ENCODE data around the gene CUBN. TPM values are rescaled to one million over a fixed set of nuclear protein-coding genes. Genes with fewer than 3 reads are reported as not detected.
"Not testable (repeated sequence)": the region's sequence is repeated elsewhere in the genome, so short reads cannot be mapped to it uniquely, and the experiment has no call there.

The CUBN gene
- total RNA-seq, 1 experiment from 2014 or later = 7.8 TPM

DNA sequence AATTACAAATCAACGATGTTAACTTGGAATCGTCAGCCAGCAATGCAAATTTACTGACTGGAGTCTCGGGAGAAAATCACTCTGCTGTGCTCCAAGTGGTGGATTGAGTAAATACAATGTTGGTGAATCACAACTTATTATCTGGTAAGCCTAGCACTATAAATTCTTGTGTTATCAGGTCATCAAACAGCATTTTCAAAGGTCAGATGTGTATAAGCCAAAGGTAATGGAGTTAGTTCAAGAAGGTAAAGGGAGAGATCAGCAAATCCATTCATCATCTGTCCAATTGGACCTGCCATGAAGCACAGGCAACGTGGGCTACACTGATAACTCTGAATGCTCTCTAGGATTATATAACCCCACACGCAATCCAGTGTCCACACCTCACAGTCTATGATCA lies 13.9 kb downstream of the CUBN start:
- in situ Hi-C loops (cut with HindIII; ENCODE audit: low pct_unique_long_range_greater_than_20kb, low sequenced_read_pairs) = no loop called here

DNA sequence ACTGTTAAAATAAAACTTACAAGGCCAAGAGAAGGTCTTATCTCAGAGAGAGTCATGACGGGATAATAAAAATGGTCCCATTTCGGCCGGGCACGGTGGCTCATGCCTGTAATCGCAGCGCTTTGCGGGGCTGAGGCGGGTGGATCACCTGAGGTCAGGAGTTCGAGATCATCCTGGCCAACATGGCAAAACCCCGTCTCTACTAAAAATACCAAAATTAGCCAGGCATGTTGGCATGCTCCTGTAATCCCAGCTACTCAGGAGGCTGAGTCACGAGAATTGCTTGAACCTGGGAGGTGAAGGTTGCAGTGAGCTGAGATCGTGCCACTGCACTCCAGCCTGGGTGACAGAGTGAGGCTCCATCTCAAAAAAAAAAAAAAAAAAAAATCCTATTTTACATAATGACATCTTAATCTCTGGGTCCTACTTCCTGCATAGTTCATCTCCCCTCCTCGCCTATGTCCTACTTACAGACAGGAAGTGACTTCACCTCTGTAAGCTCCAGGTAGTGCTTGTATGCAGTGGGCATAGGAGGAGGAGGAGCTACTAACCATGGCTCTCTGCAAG lies 14.7 kb downstream of the CUBN start:
- DNase-seq (ENCODE audit: low read depth, low spot score); in situ Hi-C loops (cut with HindIII; ENCODE audit: low pct_unique_long_range_greater_than_20kb, low sequenced_read_pairs): not testable (repeated sequence)

More for the DNA sequence above, 13.9 kb downstream of the CUBN start:
- no peak for DNase-seq (ENCODE audit: low read depth, low spot score)

DNA sequence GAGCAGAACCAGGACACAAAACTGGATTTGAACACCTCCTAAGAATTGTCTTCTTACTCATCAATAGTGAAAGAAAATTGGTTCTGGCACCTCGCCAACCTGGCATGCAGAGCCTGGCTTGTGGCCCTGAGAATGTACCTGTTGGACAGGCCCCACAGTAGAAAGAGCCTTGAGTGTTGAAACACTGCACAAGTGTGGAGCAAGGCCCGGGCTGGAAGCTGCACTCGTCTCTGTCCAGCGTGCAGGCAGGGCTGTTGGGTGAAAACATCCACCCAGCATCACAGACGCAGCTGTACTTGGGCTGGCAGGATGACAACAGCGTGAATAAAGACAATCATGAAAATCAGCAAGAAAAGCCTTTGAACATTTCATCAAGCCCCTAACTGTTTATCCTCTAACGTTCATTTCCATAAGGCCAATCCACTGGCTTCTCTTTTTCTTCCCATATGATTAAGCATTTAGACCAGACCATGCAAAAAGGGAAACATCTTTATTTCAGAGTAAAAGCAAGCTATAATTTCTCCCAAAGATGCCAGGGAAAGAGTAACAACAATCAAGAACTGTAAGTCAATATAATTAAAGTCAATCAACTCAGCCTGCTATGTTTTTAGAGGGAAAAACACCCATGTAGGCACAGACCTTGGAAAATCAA lies 15.6 kb downstream of the CUBN start:
- in situ Hi-C loops (cut with HindIII; ENCODE audit: low pct_unique_long_range_greater_than_20kb, low sequenced_read_pairs) = no loop called here
- DNase-seq (ENCODE audit: low read depth, low spot score) = no peak

DNA sequence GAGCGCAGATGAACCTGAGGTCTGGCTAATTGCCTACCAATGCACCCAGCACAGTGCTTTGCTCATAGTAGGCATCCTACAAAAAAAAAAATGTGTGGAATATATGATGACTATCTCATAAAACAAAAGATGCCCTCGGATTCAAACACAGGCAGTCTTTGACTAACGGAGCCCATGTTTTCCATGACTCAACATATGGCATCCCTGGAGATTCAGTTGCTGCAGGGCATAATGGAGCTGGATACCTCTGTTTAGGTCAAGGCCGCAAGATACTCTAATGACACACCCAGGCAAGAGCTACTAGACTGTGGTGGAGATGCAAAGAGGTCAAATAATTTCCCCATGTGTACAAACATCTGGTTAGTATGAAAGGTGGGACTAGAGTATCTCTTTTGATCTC lies 16.3 kb downstream of the CUBN start:
- DNase-seq (ENCODE audit: low read depth, low spot score) = peak; percentile 81
- in situ Hi-C loops (cut with HindIII; ENCODE audit: low pct_unique_long_range_greater_than_20kb, low sequenced_read_pairs) = no loop called here

DNA sequence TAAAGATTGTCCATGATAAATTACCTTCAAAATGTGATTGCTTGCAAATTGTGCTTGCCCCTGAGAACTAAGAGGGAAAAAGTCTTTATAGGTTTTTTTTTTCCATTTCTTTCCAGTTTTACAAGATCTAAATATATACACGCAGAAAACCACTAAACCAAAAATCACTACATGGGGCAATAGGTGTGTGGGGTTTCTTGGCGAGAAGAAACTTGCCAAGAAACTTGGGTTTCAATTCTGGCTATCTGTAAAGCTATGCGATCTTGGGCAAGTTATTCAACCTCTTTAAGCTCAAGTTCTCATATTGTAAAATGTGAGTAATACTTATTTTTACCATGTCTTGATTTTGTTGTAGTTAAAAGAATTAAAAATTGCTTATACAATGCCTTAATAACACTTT lies 17.0 kb downstream of the CUBN start:
- no peak for DNase-seq (ENCODE audit: low read depth, low spot score)
- in situ Hi-C loops (cut with HindIII; ENCODE audit: low pct_unique_long_range_greater_than_20kb, low sequenced_read_pairs) = no loop called here

DNA sequence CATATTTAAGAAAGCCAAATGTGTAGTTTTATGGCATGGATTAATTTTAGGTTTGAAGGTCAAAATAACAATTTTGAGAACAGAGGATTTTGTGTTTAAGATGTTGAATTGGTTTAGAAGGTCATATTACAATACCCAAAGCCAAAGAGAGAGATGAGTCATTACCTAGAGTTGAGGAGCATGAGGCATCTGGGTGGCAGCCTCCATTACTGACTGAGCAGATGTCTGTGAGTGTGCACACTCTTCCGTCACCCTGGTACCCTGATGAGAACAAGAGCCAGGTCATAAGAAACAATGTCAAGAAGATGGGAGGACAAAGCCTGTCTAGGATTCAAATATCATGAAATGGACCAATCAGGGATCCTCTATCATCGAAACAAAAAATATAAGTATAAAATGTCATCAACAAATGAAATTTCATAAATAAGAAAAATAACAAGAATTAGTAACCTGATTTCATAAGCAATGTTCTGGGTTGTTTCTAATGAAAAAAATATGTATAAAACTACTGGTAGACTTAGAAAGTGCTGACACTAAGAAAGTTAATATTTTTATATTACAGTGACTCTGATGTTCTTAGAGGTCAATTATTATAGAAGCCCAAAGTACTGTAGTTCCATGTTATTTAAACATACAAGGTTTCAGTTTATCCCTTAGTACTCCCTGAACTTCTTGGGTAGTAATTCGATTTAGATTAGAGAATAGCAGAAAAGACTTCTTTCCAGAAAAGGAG lies 20.0 kb downstream of the CUBN start:
- in situ Hi-C loops (cut with HindIII; ENCODE audit: low pct_unique_long_range_greater_than_20kb, low sequenced_read_pairs) = no loop called here
- DNase-seq (ENCODE audit: low read depth, low spot score) = peak; percentile 45

DNA sequence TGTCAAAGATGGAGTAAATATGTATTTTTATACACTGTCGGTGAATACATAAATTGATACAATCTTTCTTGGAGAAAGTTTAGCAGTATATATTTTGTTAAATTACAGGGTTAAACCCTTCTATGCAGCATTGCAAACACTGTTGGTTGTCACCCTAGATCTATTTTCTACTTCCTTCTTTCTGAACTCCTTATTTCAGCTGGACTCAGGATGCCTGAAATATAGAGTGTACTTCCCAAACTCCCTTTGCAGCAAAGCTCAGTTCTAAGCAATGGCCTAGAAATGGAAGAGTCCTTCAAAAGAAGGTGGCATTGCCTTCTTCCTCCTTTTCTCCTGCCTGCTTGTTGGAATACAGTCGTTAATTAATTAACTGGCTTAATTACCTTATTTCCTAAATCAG lies 20.6 kb downstream of the CUBN start:
- in situ Hi-C loops (cut with HindIII; ENCODE audit: low pct_unique_long_range_greater_than_20kb, low sequenced_read_pairs) = no loop called here
- no peak for DNase-seq (ENCODE audit: low read depth, low spot score)

DNA sequence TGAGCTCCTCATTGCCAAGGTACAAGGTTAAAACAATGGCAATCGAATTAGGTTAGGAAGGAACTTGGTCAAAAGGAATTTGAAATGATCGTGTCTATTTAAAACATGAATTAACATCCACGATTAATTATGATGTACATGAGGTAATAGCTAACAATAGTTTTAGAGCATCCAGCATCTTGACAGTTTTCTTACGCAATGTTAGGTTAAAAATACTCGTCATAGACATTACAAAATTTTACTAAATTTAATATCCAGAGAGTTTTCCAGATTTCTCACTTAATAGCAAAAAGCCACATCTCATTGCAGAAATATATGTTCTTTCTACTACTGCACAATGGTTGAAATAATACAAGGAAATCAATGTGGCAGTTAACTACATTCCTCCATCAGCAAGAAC lies 22.6 kb downstream of the CUBN start:
- in situ Hi-C loops (cut with HindIII; ENCODE audit: low pct_unique_long_range_greater_than_20kb, low sequenced_read_pairs) = no loop called here
- DNase-seq (ENCODE audit: low read depth, low spot score) = no peak

DNA sequence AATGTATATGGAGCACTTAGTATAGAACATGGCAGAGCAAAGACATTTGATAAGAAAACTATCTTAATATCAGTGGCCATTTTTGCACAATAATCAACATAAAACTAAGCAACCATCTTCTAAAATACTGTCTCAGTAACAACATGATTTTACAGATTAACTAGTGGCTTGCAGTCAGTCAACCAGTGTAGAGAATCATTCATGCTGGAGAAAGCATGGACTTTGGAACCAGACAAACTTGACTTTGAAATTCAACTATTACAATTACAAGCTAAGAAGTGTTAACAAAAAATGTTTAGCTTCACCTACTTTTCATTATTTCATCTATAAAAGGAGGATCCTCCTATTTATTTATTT lies 27.7 kb downstream of the CUBN start:
- in situ Hi-C loops (cut with HindIII; ENCODE audit: low pct_unique_long_range_greater_than_20kb, low sequenced_read_pairs) = no loop called here
- no peak for DNase-seq (ENCODE audit: low read depth, low spot score)

DNA sequence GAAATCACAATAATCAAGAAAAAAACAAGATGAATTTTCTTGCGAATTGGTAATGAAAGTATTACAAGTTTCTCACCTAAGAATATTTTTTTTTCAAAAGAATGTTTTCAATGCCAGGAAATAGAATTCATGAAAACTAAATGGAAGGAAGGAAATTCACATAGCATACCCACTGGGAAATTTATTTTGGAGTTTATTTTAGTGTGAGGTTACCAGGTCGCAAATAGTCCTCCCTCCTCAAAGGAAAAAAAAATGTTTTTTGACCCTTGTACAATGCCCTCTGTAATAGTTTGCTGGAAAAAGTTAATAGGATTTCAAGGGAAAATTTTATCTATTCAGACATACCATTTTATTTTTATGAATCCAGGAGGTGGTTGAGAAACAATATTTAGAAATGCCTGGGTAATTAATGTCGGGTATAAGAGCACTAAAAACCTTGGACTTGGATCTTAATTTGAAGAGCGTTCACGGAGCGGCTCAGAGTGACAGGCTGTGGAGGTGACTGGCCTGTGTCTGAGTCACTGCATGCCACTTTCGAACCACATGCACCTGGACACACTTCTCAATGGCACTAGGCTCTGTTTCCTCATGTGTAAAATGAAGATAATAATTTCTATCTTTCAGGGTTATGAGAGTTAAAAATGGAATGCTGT lies 28.2 kb downstream of the CUBN start:
- in situ Hi-C loops (cut with HindIII; ENCODE audit: low pct_unique_long_range_greater_than_20kb, low sequenced_read_pairs) = no loop called here
- no peak for DNase-seq (ENCODE audit: low read depth, low spot score)

DNA sequence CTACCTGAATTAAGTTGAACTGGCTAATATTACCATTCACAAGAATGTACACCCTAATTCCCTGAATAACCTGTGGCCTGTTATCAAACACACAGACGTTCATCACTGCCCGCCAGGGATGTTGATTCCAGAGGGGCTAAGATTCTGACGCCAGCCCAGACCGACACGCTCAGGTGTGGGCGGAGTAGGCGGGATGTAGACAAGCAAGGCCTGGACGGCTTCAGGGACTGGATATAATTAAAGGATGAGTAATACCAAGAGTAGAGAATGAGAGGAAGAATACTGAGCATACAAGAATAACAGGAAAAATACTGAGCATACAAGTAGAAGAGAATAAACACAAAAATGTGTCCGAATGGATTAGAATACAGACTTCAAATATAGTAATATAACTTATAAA lies 29.0 kb downstream of the CUBN start:
- in situ Hi-C loops (cut with HindIII; ENCODE audit: low pct_unique_long_range_greater_than_20kb, low sequenced_read_pairs) = no loop called here

DNA sequence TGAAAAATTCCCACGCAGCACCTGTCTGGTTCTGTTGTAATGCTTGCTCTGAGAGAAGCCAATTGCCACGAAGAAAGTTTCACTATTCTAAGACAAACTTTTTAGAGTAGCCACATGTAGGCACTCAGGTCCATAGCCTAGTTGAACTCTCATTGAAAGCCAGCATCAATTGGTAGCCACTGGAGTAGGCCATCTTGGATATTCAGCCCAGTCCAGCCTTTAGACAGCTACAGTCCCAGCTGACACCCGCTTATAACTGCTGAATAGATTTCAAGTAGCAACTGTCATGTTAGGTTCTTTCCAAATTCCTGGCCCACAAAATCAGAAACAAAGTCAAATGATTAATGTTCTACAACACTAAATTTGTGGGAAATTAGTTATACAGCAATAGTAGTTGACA lies 31.6 kb downstream of the CUBN start:
- in situ Hi-C loops (cut with HindIII; ENCODE audit: low pct_unique_long_range_greater_than_20kb, low sequenced_read_pairs) = no loop called here
- DNase-seq (ENCODE audit: low read depth, low spot score) = no peak

More for the DNA sequence above, 29.0 kb downstream of the CUBN start:
- DNase-seq (ENCODE audit: low read depth, low spot score) = no peak

DNA sequence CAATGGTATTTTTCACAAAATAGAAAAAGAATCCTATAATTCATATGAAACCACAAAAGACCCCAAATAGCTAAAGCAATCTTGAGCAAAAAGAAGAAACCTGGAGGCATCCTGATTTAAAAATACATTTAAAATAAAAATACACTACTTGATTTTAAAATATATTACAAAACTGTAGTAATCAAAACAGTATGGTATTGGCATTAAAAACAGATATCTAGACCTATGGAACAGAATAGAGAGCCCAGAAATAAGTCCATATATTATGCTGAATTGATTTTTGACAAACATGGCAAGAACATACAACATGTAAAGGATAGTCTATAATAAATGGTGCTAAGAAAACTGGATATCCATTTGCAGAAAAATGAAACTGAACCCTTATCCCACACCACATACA lies 34.8 kb downstream of the CUBN start:
- in situ Hi-C loops (cut with HindIII; ENCODE audit: low pct_unique_long_range_greater_than_20kb, low sequenced_read_pairs) = no loop called here
- DNase-seq (ENCODE audit: low read depth, low spot score) = no peak

DNA sequence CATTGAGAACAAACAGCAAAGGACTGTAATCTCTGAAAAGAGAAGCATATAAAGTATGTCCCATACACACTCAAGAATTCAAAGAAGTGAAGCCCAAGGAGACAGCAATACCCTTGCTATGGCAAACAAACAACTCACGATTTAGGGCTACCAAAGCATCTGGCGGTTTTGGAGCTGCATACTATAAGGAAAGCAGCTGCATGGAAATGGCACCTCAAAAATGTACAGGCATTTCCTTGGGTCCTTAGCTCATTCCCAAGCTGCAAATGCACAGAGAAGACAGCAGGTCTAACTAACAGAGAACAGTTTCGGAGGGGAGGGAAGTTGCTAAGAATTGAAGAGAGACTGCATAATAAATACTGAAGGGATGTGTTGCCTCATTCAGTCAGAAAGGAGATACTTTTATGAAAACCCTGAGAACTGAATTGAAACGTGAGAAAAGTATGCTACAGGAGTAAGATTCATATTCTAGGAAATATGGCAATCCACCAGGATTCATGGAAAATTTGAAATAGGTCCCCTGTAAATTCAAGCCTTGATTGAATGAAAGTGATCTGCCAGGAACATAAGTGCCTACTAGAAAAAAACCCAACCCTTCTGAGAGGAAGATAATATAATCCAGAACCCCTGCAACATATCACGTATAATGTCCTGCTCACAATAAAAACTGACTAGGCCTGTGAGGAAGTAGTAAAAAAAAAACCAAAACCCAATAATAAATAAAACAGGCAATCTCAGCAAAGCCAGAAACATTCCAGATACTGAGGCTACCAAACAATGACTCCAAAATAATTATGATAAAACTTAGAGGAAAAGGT lies 36.4 kb downstream of the CUBN start:
- no peak for DNase-seq (ENCODE audit: low read depth, low spot score)
- in situ Hi-C loops (cut with HindIII; ENCODE audit: low pct_unique_long_range_greater_than_20kb, low sequenced_read_pairs) = no loop called here

DNA sequence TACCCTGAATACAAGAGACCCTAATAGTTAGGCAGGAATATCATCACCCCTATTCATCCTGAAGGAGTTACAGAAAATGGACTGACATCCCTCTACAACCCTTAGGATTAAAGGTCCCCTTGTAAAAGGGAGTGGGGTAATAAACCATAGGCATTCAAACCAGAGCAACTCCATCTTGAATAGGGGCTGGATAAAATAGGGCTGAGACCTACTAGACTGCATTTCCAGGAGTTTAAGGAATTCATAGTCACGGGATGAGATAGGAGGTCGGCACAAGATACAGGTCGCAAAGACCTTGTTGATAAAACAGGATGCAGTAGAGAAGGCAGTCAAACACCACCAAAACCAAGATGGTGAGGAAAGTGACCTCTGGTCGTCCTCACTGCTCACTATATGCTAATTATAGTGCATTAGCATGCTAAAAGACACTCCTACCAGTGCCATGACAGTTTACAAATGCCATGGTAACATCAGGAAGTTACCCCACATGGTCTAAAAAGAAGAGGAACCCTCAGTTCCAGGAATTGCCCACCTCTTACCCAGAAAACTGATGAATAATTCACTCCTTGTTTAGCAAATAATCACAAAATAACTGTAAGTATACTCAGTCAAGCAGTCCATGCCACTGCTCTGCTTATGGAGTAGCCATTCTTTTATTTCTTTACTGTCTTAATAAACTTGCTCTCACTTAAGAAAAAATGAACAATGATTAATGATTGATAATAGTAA lies 37.2 kb downstream of the CUBN start:
- no peak for DNase-seq (ENCODE audit: low read depth, low spot score)
- in situ Hi-C loops (cut with HindIII; ENCODE audit: low pct_unique_long_range_greater_than_20kb, low sequenced_read_pairs) = no loop called here

DNA sequence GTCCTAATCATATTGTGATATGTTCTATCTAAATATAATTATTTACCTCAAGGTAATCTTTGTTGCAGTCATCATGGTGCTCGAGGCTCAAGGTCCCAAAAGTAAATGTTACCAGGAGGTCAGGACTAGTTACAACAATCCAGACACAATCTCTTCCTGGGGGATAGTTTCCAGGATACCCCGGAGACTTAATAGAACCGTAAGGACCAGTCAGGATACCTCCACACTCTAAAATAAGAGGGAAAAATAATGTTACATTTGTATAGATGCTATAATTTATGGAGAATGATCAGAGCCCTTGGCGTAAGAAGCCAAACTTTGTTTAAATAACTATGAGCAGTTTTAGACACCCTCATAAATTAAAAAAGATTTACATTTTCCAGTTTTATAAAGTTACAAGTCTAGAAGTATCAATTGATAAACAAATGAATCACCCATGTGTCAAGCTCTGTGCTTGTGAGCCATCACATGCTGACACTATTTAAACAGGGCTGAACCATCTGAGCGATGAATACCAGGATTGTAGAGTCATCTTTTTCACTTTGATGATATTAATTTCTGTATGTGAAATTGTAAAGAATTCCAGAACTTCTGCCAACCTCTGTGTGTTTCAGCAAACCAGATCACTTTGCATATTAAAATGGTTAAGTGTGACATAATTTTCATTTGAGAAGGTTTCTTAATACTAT lies 41.3 kb downstream of the CUBN start:
- DNase-seq (ENCODE audit: low read depth, low spot score) = no peak
- in situ Hi-C loops (cut with HindIII; ENCODE audit: low pct_unique_long_range_greater_than_20kb, low sequenced_read_pairs) = no loop called here

DNA sequence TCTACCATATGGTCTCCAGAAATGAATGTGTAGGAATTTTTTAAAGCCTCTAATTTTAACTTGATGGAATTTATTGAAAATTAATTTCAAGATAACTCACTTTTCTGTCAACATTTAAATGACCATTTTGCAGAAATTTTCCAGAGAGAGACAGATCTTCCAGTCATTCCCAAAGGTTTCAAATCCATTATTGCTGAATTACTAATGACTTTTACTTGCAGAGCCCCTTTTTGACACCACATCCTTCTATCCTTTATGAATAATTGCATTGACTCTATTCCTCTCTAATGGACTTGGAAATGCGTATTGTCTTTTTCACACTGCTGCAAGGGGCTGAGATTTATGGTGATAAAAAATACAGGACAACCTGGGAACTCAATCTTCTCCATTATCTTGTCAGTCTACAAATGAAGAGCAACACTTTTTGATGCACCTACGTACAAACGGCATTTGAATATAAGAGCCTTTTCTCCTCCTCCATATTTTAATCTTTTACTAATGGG lies 42.7 kb downstream of the CUBN start:
- no peak for DNase-seq (ENCODE audit: low read depth, low spot score)
- in situ Hi-C loops (cut with HindIII; ENCODE audit: low pct_unique_long_range_greater_than_20kb, low sequenced_read_pairs) = no loop called here

Data from SK-MEL-5 (cell line).